Raji (cell line): ENCODE results near the gene HOMEZ.

Experiments used
- POLR2A ChIP-seq: IDR thresholded peaks from 2 replicates; pipeline ENCODE4 v1.6.1; 2011; ENCODE audit warnings: low read depth, low read length, control low read depth; ENCODE audit not compliant: insufficient read depth

HOMEZ gene

DNA sequence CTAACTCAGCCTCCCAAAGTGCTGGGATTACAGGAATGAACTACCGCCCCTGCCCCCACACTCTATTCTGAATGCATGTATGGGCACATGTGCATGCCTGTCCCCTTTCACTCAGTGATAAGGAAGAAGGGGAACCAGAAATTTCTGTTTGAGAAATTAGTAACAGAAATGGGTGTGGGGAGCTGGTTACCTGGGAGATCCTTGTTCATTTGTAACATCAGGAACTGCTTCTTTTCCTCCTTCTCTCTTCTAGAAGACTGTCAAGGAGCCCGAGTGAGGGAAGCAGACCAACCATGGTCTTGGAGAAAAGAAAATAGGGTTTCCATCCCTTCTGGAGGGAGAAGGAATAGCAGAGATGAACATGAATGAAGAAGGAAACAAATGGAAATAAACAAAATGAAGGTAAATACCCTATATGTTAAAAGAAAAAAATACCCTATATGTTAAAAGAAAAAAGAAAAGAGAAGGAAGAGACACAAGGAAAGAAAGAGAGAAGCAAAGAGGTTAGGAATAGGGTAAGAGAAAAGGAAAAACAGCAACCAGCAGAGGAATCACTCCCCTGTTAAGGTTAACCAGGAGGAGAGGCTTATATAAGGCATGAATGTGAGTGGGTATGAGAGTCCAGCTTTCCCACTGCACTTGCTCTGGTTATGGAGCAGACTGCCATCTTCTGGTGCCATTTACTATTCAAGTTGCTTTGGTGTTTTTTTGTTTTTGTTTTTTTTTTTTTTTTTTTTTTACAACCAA, 13.5 kb upstream of the HOMEZ start:
- TF ChIP-seq POLR2A = no peak

DNA sequence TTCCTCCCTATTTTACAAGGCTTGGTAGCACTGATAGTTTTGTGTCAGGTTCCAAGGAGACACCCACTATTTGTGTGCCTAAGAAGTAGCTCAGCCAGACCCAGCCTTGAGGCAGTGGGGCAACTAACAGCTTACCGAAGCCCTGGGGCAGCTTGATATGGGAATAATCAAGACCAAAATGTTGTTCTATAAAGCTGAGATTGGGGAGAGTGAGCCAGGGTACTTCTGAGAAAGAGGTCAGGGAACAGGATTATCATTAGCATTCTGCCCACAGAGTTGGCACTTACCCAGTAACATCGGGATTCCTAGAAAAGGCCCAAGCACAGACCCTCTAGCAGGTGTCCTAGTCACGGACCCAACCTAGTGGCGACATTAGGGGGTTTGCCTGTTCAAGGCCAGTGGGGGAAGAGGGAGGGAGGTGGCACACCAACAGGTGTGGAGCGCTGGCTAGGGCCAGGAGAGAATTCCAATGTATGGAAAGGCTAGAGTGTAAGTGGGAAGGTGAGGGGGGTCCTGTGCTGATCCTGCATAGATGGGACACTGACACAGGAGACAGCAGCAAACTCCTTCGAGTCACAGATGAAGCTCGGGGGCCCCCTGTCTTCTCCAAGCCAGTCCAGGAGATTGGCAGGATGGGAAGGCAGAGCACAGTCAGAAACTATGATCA, 11.8 kb upstream of the HOMEZ start:
- TF ChIP-seq POLR2A = no peak

DNA sequence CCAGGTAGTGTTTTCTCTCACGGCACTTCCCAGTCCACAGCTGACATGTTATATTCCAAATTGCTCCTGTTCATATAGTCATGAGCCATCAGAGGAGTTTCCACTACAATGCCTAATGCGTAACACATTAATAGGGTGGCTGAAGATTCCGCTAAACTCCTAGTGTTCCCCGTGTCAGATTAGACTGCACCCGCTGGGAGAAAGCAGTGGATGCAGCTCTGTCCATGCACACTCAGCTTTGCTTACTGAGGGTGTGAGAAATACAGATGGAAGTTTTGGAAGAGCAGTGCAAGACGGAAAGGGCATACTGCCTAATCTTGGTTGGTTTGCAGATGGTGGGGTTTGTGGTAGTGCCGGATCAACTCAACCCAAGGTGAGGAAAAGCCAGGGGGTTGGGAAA, 11.2 kb upstream of the HOMEZ start:
- TF ChIP-seq POLR2A = no peak

DNA sequence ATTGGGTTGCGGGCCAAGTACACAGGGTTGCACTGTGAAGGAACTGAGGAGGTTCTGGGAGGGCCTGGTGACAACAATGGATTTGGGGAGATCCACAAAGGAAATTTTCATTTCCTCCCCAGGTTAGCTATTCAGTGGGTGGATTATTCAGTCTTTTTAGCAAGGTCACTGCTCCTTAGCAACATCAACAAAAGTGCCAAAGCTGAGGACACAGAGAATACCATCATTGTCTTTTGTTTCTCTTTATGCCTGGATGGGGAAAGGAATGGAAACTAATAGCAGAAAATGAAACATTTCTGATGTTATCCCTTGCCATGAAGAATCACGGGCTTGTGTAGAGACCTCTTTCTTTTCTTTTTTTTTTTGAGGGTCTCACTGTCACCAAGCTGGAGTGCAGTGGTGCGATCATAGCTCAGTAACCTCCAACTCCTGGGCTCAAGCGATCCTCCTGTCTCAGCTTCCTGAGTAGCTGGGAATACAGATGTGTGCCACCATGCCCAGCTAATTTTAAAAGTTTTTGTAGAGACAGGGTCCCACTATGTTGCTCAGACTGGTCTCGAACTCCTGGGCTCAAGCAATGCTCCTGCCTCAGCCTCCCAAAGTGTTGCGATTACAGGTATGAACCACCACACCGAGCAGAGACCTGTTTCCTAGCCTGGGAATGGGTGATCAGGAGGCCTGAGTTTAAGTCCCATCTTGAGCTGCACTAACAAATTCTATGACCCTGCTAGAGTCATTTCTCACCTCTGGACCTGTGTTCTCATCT, 10.3 kb upstream of the HOMEZ start:
- TF ChIP-seq POLR2A = no peak

DNA sequence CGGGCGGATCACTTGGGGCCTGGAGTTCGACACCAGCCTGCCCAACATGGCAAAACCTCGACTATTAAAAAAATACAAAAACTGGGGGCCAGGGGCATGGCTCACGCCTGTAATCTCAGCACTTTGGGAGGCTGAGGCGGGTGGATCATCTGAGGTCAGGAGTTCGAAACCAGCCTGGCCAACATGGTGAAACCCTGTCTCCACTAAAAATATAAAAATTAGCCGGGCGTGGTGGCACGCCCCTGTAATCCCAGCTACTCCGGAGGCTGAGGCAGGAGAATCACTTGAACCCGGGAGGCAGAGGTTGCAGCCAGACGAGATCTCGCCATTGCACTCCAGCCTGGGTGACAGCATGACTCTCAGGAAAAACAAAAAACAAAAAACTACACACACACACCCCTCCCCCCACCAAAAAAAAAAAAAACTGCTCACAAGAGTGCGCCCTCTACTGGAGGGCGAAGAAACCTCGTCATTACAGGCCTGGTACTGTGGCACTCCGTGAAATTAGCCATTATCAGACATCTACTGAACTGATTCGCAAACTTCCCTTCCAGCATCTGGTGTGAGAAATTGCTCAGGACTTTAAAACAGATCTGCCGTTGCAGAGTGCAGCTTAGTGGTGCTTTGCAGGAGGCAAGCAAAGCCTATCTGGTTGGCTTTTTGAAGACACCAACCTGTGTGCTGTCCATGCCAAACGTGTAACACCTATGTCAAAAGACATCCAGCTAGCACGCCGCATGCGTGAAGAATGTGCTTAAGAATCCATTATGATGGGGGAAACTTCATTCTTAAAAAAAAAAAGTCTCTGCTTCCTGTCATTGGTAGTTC, 9.0 kb upstream of the HOMEZ start:
- TF ChIP-seq POLR2A = peak; percentile 35; the same call in 1 of the 2 replicates

DNA sequence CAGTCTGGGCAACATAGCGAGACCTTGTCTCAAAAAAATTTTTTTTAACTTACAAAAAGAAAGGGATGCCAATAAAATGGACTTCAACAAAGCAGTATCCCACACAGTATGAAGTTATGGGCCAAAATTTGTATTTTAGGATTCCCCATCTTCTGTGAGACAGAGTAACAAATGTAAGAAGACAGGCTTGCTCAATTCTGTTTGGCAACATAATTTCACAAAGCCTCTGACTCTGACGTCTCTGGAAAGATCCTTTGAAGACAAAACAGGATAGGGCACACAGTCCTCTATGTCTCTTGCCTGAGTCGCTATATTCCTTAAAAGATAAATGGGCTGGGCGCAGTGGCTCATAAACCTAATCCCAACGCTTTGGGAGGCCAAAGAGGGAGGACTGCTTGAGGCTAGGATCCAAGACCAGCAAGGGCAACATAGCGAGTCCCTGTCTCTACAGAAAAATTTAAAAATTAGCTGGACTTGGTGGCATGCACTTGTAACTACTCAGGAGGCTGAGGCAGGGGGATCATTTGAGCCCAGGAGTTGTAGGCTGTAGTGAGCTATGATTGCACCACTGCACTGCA, 1.1 kb upstream of the HOMEZ start:
- no peak for TF ChIP-seq POLR2A

DNA sequence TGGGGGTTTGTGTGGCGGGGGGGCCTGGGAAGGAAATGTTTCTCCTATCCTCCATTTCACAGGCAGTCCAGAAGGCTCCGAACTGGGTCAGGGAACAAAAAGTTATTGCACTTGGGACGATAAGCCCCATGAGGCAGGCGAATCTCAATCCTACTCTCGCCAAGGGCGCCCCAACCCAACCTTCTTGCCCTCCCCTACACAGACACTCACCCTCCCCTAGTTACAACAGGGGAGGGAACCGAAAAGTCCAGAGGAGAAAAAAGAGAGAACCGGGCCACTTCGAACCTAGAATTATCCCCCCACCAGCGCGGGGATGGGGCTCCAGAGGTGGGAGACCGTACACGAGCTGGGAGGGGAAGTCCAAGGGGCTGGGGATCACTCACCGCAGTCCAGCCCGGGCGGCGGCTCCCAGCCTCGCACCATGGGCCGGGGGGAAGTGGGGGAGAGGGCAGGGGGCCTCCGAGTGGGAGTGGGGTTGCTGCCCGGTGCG, 357 bp downstream of the HOMEZ start:
- no peak for TF ChIP-seq POLR2A

DNA sequence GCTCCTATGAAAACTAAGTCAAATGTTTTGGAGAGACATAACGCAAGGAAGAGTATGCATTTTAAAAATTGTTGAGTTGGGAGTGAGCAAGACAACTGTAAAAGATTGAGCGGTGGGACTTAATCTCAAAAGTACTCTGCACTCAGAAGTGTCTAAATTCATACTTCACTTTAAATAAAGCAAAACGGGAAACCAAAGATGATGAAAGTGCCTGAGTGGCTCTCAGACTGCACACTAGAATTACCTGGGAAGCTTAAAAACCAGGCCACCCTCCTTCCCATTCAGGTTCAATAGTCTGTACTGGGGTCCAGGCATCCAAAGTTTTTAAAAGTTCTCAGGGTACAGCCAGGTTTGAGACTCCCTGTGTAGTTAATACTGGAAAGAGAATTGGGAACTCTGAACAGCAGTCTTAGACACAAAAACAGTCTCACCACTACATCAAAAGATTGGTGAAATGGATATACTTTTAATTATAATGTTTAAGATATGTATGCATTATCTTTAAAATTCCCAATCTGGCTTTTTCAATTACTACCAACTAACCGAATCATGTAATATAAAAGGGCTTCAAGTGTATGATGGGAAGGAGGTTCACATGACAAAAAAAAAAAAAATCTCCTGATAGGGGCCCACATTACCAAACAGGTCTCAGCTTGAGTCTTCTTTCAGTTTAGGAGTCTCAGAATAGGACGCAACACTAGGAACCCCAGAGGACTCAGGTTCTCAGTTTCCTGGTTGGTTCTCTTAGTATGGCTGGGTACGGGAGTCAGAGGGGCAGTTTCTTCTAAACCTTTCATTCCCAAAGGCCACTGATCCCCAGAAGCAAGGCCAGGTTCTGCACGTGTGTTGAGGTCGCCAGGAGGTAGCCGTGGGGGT, 1.0 kb downstream of the HOMEZ start:
- TF ChIP-seq POLR2A = no peak

DNA sequence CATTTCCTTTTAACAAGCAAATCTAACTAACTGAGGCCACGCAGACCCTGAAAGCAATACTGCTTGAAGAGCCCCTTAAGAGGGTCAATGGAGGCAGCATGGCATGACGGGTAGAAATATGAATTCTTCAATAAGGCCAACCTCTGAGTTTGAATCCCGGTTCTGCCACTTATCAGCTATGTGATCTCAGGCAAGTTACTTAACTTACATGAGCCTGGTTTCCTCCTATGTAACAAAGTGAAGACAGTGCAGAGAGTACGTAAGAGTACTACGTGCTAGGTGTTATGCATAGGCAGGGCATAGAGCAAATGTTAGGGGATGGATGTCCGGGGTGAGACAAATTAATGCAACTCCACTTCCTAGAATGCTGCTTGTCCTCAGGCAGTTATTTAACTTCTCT, 4.7 kb downstream of the HOMEZ start:
- TF ChIP-seq POLR2A = no peak

DNA sequence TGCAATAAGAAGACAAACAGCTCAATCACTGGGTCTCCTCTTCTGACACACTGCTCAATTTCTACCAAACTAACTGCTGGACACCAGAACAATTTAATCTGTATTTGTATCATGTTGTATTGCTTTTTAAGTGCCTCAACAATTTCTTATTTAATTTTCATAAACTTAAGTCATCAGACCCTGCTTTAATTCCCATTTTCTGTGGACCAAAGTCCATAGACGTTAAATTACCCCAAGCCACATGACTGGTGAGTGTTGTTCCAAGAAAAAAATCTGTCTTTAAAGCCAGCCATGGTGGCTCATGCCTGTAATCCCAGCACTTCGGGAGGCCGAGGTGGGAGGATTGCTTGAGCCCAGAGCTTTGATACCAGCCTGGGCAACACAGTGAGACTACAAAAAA, 8.7 kb downstream of the HOMEZ start:
- no peak for TF ChIP-seq POLR2A

DNA sequence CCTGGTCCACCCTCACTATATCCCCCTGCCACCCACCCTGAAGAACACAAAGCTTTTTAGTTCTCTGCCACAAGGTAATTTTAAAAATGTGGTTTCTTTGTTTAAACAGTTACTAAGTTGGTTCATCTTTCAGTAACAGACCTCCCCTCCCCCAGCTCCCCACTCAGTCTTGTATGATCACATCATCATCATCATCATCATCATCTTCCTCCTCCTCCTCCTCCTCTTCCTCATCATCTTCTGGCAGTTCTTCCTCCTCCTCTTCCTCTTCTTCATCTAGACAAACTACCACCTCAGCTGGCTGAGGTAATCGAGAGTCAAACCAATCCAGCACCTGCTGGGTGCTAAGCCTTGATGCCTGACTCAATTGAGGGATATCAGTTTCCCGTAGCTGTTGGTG, 10.5 kb downstream of the HOMEZ start:
- TF ChIP-seq POLR2A = no peak

DNA sequence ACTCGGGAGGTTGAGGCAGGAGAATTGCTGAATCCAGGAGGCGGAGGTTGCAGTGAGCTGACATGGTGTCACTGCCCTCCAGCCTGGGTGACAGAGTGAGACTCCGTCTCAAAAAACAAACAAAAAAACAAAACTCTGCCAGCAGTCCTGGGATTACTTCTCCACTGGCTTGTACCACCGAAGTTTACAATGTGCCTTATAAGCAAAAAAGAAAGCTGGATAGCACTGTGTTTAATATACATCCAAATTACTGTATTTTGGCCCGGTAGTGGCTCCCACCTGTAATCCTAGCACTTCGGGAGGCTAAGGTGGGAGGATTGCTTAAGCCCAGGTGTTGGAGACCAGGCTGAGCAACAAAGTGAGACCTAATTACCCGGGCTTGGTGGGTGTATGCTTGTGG, 16.7 kb downstream of the HOMEZ start:
- TF ChIP-seq POLR2A = no peak

DNA sequence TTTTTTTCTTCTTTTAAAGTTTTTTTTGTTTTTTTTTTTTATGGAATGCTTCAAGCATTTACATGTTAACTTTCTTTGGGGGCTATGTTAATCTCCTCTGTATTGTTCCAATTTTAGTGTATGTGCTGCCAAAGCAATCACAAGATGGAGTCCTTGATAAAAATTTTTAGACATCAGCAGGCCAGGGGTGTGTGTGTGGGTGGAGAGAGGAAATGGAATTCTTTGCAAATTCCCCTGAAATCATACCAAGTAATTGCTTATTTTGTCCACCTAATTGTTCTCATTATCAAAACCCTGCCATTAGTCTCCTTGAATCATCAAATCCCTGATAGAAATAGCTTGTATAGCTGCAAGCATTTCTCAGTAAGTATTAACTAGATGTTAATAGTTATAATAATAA, 26.5 kb downstream of the HOMEZ start:
- no peak for TF ChIP-seq POLR2A

DNA sequence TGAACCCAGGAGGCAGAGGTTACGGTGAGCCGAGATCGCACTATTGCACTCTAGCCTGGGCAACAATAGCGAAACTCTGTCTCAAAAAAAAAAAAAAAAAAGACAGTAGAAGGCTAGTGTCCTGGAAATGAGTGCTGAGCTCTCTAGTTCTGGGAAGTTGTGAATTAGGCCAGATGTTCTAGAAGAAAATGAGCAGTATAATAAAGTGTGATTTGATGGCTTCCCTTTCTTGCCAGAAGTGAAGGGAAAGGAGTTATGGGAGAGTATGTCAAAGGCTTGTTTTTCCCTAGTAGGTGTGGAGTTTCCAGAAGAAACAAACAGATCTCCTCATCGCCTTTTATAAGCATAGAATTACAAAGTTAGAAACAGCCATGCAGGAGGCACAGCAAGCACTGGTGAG, 27.7 kb downstream of the HOMEZ start:
- TF ChIP-seq POLR2A = no peak
